Pons (tissue), 1 donor: ENCODE measurements around the gene CHMP3.
"Not testable (repeated sequence)": the region's sequence is repeated elsewhere in the genome, so short reads cannot be mapped to it uniquely, and the experiment has no call there.

ENCODE experiments used
- DNase-seq: peaks from one replicate; pipeline ENCODE4 v3.0.0-alpha.2; 2016; ENCODE audit warnings: low spot score

Gene CHMP3

GRCh38 chr2:86562922-86563649, at the start of gene CHMP3:
CHMP3 (minus strand) TSS chr2:86563443; CDS start chr2:86563348, 95 bp downstream.
- peak; percentile 98 for DNase-seq

GRCh38 chr2:86610871-86611270, 47.6 kb upstream of the CHMP3 start:
- DNase-seq = no peak

GRCh38 chr2:86608832-86609410, 45.7 kb upstream of the CHMP3 start:
- DNase-seq = no peak

- no peak for DNase-seq
Measured at GRCh38 chr2:86603905-86604304, 40.7 kb upstream of the CHMP3 start.

- DNase-seq = no peak
Measured at GRCh38 chr2:86598966-86599365, 35.7 kb upstream of the CHMP3 start.

GRCh38 chr2:86596118-86596517, 32.9 kb upstream of the CHMP3 start:
- no peak for DNase-seq

GRCh38 chr2:86593266-86593665, 30.0 kb upstream of the CHMP3 start:
- DNase-seq = no peak

- DNase-seq = no peak
Measured at GRCh38 chr2:86592547-86593230, 29.4 kb upstream of the CHMP3 start.

- not testable (repeated sequence) for DNase-seq
Measured at GRCh38 chr2:86589701-86590100, 26.5 kb upstream of the CHMP3 start.

GRCh38 chr2:86584151-86584913, 21.1 kb upstream of the CHMP3 start:
- peak; percentile 37 for DNase-seq

- no peak for DNase-seq
Measured at GRCh38 chr2:86580560-86580959, 17.3 kb upstream of the CHMP3 start.

GRCh38 chr2:86577817-86578456, 14.7 kb upstream of the CHMP3 start:
- DNase-seq = no peak

GRCh38 chr2:86570059-86570458, 6.8 kb upstream of the CHMP3 start:
- no peak for DNase-seq

GRCh38 chr2:86566821-86567190, 3.6 kb upstream of the CHMP3 start:
- DNase-seq = peak; percentile 12

- DNase-seq = peak; percentile 12
Measured at GRCh38 chr2:86566158-86566820, 3.0 kb upstream of the CHMP3 start.

GRCh38 chr2:86563650-86564061, 413 bp upstream of the CHMP3 start:
- DNase-seq = no peak

GRCh38 chr2:86562485-86562921, 740 bp downstream of the CHMP3 start:
- DNase-seq = peak; percentile 46

GRCh38 chr2:86557836-86558235, 5.4 kb downstream of the CHMP3 start:
- no peak for DNase-seq

- no peak for DNase-seq
Measured at GRCh38 chr2:86556508-86556907, 6.7 kb downstream of the CHMP3 start.

- no peak for DNase-seq
Measured at GRCh38 chr2:86552889-86553288, 10.4 kb downstream of the CHMP3 start.

- not testable (repeated sequence) for DNase-seq
Measured at GRCh38 chr2:86549963-86550725, 13.1 kb downstream of the CHMP3 start.
